Effector memory CD4-positive, alpha-beta T cell (primary cell): ENCODE measurements around the gene RGS10.

Experiments used
- DNase-seq, 3 donors: peaks; one replicate each; pipeline ENCODE4 v3.0.0-alpha.2; 2020
- H3K27ac ChIP-seq: 2 replicates; pipeline ENCODE4 v1.7.0; 2013; ENCODE audit warnings: mild to moderate bottlenecking, low read length, moderate library complexity; ENCODE audit not compliant: insufficient read depth, poor library complexity, severe bottlenecking
- H3K27me3 ChIP-seq: replicated peaks from 2 replicates; pipeline ENCODE4 v1.7.0; 2013; ENCODE audit warnings: mild to moderate bottlenecking, low read length; ENCODE audit not compliant: insufficient read depth, control insufficient read depth, poor library complexity, severe bottlenecking
- H3K36me3 ChIP-seq: 2 replicates; pipeline ENCODE4 v1.7.0; 2013; ENCODE audit warnings: mild to moderate bottlenecking, low read length, moderate library complexity; ENCODE audit not compliant: control insufficient read depth, insufficient read depth
- H3K4me1 ChIP-seq: 2 replicates; pipeline ENCODE4 v1.7.0; 2013; ENCODE audit warnings: low read length, mild to moderate bottlenecking; ENCODE audit not compliant: control insufficient read depth, insufficient read depth, poor library complexity, severe bottlenecking
- H3K4me3 ChIP-seq: 2 replicates; pipeline ENCODE4 v1.7.0; 2013; ENCODE audit warnings: low read length, low read depth, mild to moderate bottlenecking; ENCODE audit not compliant: insufficient read depth, poor library complexity, severe bottlenecking
- H3K9me3 ChIP-seq: 2 replicates; pipeline ENCODE4 v1.7.0; 2013; ENCODE audit warnings: mild to moderate bottlenecking, low read length, moderate library complexity; ENCODE audit not compliant: control insufficient read depth

The RGS10 gene

DNA sequence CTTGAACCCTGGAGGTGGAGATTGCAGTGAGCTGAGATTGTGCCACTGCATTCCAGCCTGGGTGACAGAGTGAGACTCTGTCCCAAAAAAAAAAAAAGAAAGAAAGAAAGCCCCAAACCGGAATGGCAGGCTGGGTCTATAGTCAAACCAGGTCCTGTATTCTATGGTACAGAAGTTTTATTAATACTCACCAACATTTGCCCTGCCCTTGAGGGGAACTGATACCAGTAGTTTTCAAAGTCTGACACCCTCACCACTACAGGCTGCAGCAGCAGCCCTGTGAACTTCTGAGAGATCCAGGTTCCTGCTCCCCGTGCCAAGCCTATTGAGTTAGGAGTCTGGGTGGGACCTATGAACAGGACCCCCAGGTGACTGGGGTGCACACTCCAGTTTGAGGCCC lies 80.6 kb downstream of the RGS10 start:
- H3K4me3 ChIP-seq: no peak overlapping the region

DNA sequence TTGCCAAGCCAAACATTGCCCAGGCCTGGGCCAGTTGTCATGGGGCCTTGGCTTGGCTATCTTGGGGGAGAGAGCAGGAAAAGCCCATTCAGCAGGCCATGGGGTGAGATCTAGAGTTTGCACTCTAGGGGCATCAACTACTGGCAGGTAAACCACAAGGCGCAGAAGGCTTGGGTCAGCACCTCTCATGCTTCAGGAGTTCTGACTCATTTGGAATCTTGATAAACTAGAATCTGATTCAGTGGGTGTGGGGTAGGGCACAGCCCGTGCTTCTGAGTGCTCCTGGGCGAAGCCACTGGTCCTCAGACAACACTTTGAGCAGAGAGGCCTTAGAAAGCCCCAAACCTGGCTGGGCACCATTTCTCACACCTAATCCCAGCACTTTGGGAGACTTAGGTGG lies 81.1 kb downstream of the RGS10 start:
- Histone ChIP-seq H3K4me3 (no peak overlapping the region), H3K9me3 (no peaks in the 10 kb centered on the region), H3K4me1 (peaks cover 5% of the 10 kb centered on the region), H3K36me3 (no peaks in the 10 kb centered on the region), H3K27ac (no peak overlapping the region), H3K27me3 (no peaks in the 10 kb centered on the region)
- no peak for DNase-seq

More for the DNA sequence above, 80.6 kb downstream of the RGS10 start:
- Histone ChIP-seq H3K27ac (no peak overlapping the region), H3K4me1 (peaks cover 9% of the 10 kb centered on the region), H3K36me3 (no peaks in the 10 kb centered on the region), H3K9me3 (no peaks in the 10 kb centered on the region), H3K27me3 (no peaks in the 10 kb centered on the region)
- DNase-seq: no peak

DNA sequence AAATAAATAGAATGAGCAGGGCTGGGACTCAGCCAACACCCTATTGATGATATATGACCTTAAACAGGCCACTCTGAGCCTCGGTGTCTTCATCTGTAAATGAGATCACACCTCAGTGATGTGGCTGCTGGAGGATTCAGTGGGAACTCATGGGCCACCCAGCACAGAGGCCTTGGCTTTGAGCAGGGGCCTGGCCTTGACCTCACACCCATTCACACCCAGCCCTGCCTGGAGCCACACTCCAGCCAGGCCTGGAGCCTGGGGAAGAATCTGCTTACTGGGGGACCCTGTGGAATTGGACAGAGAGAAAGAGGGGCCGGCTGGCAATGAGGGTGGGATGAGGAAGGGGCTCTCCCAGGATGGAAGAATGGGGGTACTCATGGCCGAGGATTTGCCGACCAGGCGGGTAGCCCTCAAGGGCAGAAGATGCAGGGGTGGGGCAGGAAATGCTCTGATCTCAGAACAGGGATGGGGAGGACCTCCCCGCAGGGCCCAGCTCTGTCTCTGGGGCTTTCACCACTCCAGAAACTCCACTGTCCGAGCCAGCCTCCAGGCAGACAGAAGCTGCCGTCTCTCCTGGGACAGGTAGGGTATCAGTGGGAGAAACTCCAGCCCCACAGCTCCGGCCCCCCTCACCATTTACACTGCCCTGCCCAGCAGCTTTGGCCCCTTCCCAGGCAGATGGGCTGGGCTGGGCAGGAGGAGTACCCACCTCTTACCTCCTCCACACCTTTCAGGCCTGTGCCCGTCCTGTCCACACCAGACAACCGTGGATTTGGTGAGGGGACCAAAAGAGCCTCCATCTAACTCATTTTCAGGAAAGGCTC lies 81.9 kb downstream of the RGS10 start:
- Histone ChIP-seq H3K27me3 (no peaks in the 10 kb centered on the region), H3K4me1 (no peaks in the 10 kb centered on the region), H3K4me3 (no peak overlapping the region), H3K36me3 (no peaks in the 10 kb centered on the region), H3K9me3 (no peaks in the 10 kb centered on the region), H3K27ac (no peak overlapping the region)
- DNase-seq: no peak

DNA sequence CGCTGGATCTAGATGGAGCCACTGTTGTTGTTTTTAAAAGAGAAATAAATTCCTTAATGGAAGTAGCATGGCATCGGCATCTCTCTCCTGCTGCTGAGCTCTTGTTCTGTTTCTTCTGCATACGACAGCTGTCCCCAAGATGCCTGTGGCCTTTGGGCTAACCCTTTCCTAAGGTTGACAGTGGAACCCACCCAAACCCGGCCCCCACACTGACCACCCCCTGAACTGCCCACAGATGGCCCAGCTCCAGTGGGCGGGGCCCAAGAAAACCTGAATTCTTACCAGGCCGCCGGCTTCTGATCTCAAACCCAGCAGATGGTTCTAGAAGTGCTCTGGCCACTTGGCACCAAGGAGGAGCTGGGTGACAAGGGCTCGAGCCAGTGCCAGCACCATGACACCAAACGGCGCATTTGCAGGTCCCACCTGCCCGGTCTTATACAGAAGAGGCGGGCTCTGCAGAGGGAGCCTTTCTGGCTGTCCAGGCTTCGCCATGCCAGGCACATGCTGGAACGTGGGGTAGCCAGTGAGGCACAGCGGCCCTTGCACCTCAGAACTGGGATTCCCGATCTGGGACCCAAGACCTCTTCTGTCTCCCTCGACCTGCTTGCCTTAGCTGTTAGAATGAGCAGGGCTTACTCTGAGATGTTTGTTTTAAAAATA lies 82.7 kb downstream of the RGS10 start:
- Histone ChIP-seq H3K4me3 (no peak overlapping the region), H3K4me1 (no peaks in the 10 kb centered on the region), H3K27ac (no peak overlapping the region), H3K27me3 (no peaks in the 10 kb centered on the region), H3K36me3 (no peaks in the 10 kb centered on the region), H3K9me3 (no peaks in the 10 kb centered on the region)
- no peak for DNase-seq

DNA sequence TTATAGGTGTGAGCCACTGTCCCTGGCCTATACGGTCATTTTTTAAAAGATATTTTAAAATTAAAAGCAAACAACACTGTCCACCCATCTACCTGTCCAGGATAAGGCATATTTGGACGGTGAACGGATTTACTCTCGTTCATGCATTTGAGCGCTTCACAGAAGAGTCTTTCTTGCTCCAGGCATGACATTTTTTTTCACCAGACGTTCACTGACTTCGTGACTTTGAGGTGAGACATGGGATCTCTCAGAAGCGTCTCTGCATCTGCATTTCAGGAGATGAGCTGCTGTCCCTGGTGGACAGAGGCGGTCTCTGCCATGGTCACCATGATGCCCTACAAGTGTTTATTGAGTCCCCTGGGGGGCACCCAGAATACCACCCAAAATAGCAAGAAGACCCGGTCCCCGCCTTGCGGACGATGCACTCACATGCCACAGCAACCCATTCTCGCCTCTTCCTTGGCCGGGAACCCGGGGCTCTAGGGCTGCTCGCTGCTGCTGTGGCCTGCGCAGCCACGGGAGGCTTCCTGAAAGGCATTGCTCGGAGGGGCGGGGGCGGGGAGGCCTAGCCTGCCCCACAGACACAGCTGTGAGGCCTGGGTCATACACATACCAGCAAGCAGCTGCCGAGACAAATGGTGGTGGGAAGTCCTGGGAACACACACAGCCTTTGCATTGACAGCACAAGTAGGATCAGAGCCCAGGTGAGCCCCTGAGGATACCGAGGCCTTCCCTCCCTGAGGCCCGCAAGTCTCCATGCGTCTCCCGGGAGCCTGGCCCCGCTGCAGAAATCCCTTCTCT lies 84.4 kb downstream of the RGS10 start:
- Histone ChIP-seq H3K27me3 (no peaks in the 10 kb centered on the region), H3K27ac (no peak overlapping the region), H3K4me3 (no peak overlapping the region), H3K9me3 (no peaks in the 10 kb centered on the region), H3K4me1 (no peaks in the 10 kb centered on the region), H3K36me3 (peaks cover 3% of the 10 kb centered on the region)
- DNase-seq: no peak

DNA sequence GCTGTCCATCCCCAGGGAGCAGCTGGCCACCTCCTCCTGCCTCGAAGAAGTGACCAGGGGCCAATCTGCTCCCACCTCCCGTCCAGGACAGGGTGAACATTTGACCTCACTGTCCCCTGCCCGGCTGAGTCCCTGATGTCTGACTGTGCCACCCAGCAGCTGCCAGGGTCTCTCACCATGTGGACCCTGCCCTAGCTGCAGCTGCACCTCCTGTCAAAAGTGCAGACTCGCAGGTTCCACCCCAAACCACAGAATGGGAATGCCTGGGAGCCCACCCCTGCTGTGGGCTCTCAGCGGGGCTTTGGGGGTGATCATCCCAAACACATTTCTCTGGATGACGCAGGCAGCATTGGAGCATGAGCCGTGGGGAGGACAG lies 86.1 kb downstream of the RGS10 start:
- no peak for DNase-seq

DNA sequence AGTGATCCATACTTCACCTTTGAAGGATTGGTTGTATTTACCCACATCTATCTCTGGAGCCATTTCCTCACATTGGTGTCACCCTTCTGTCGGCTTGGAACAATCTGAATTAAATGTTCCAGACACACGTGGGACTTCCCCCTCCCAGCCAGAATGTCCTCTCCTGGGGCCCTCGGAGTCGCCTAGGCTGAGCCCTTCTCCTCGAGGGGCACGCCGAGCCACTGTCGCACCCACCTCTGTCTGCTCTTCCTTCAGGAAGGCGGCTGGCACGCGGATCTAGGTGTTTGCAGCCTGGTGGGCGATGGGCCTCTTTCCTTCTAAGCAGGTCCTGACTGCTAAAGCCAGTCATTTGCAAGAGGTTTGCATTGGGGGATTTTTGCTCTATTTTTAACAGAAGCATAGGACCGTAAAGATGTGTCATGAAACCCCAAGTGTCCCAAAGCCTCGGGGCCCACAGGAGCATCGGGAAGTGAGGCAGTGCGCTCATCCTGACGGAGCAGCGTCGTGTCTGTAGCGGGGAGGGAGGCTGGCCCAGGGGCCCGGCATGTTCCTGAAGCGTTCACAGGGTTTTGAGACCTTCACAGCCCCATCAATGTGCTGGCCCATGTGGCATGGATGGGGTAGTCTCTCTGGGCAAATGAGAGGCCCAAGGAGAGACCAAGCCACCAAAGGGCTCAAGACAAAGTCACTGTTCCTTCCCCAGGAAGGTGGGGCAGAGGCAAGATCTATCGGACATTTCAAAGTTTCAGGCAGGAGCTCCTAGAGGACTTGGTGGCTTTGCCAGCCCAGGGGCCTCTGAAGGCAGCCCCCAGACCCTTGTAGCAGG lies 86.7 kb downstream of the RGS10 start:
- H3K27ac ChIP-seq: no peak overlapping the region
- H3K4me1 ChIP-seq: no peaks in the 10 kb centered on the region
- no peak for DNase-seq
- no peaks in the 10 kb centered on the region for H3K9me3 ChIP-seq
- no peak overlapping the region for H3K4me3 ChIP-seq
- no peaks in the 10 kb centered on the region for H3K27me3 ChIP-seq
- H3K36me3 ChIP-seq: peaks cover 10% of the 10 kb centered on the region

More for the DNA sequence above, 86.1 kb downstream of the RGS10 start:
- no peak overlapping the region for H3K4me3 ChIP-seq
- no peak overlapping the region for H3K27ac ChIP-seq
- no peaks in the 10 kb centered on the region for H3K4me1 ChIP-seq
- H3K36me3 ChIP-seq: peaks cover 9% of the 10 kb centered on the region
- no peaks in the 10 kb centered on the region for H3K9me3 ChIP-seq
- no peaks in the 10 kb centered on the region for H3K27me3 ChIP-seq

DNA sequence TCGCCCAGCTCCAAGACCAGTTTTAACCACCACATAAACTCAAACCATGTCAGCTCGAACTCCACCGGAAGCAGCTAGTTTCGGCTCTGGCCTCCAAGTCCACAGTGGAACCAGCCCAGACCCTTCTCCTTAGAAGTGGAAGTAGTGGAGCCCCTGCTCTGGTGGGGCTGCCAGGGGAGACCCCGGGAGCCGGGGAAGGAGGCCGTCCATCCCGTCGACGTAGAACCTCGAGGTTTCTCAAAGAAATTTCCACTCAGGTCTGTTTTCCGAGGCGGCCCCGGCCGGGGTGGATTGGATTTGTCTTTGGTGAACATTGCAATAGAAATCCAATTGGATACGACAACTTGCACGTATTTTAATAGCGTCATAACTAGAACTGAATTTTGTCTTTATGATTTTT lies 87.5 kb downstream of the RGS10 start:
- Histone ChIP-seq H3K27me3 (no peaks in the 10 kb centered on the region), H3K36me3 (peaks cover 10% of the 10 kb centered on the region), H3K4me1 (no peaks in the 10 kb centered on the region), H3K9me3 (no peaks in the 10 kb centered on the region), H3K27ac (no peak overlapping the region), H3K4me3 (no peak overlapping the region)
- no peak for DNase-seq

DNA sequence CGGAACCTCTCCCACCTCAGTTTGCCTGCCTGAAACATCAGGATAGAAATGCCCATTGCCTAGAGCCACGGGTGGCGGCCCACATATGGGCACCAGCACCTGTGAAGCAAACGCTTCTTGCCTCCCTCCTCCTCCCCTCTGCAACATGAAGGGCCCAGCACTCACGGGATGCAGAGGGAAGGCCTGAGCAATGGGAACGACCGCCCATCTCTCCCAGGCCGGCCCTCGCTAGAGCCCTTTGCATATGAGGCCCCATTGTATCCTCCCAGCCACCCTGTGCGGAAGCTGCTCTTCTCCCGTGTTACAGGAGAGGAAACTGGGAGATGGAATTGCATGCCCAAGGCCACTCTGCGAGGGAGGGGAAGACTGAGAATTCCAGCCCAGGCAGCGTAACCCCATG lies 88.2 kb downstream of the RGS10 start:
- H3K4me1 ChIP-seq: no peaks in the 10 kb centered on the region
- no peak overlapping the region for H3K27ac ChIP-seq
- no peaks in the 10 kb centered on the region for H3K27me3 ChIP-seq
- H3K36me3 ChIP-seq: peaks cover 10% of the 10 kb centered on the region
- no peaks in the 10 kb centered on the region for H3K9me3 ChIP-seq
- no peak for DNase-seq
- H3K4me3 ChIP-seq: no peak overlapping the region
